ENCODE data around the gene LHX1.

- TF ChIP-seq CTCF (IDR thresholded peaks at IDR 0.05) (no peak), POLR2A (IDR thresholded peaks at IDR 0.05) (no peak)
Observed at GRCh38 chr17:36923814-36924221, 13.5 kb upstream of the LHX1 start.
